ENCODE measurements around the gene RAP1GDS1. TPM values are rescaled to one million over a fixed set of nuclear protein-coding genes. Genes with fewer than 3 reads are reported as not detected.

The RAP1GDS1 gene
- total and polyA plus RNA-seq, 10 donors: 13.5 to 55.1 (median 46.4) TPM

GRCh38 chr4:98369322-98369721, 108.1 kb downstream of the RAP1GDS1 start:
- Histone ChIP-seq H3K36me3 (peaks cover 0 to 81% (median 18%) of the 10 kb centered on the region in 6 donors), H3K27ac (no peak overlapping the region), H3K4me3 (no peak overlapping the region), H3K9me3 (peaks cover 0 to 50% (median 43%) of the 10 kb centered on the region in 8 donors), H3K4me1 (no peaks in the 10 kb centered on the region), H3K27me3 (replicated peaks in 1 of 7) (no peaks in the 10 kb centered on the region)
- 96 to 100% (median 99%) methylated on average over 3 of the region's 3 CpGs for WGBS, 5 donors
- no peak for DNase-seq
- no peak for TF ChIP-seq POLR2AphosphoS5 (IDR thresholded peaks at IDR 0.05)
- intact Hi-C loops (cut with DNase I; ENCODE audit: low total_unique reads): no loop called here

GRCh38 chr4:98374643-98375042, 113.5 kb downstream of the RAP1GDS1 start:
- Histone ChIP-seq H3K27me3 (replicated peaks in 1 of 7) (no peaks in the 10 kb centered on the region), H3K36me3 (peaks cover 0 to 37% (median 2%) of the 10 kb centered on the region in 6 donors), H3K27ac (no peak overlapping the region), H3K9me3 (peaks cover 0 to under 1% (median 0%) of the 10 kb centered on the region in 8 donors), H3K4me3 (no peak overlapping the region), H3K4me1 (no peaks in the 10 kb centered on the region)
- intact Hi-C loops (cut with DNase I; ENCODE audit: low total_unique reads): no loop called here
- no peak for DNase-seq
- 93 to 99% (median 96%) methylated on average over 5 of the region's 5 CpGs for WGBS, 5 donors
- no peak for TF ChIP-seq POLR2A (IDR thresholded peaks at IDR 0.05)
- TF ChIP-seq, protein P1, sequence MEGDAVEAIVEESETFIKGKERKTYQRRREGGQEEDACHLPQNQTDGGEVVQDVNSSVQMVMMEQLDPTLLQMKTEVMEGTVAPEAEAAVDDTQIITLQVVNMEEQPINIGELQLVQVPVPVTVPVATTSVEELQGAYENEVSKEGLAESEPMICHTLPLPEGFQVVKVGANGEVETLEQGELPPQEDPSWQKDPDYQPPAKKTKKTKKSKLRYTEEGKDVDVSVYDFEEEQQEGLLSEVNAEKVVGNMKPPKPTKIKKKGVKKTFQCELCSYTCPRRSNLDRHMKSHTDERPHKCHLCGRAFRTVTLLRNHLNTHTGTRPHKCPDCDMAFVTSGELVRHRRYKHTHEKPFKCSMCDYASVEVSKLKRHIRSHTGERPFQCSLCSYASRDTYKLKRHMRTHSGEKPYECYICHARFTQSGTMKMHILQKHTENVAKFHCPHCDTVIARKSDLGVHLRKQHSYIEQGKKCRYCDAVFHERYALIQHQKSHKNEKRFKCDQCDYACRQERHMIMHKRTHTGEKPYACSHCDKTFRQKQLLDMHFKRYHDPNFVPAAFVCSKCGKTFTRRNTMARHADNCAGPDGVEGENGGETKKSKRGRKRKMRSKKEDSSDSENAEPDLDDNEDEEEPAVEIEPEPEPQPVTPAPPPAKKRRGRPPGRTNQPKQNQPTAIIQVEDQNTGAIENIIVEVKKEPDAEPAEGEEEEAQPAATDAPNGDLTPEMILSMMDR (IDR thresholded peaks at IDR 0.05 in 8 of 11, conservative IDR thresholded peaks at IDR 0.05 in 3 of 11): no peak
- TF ChIP-seq POLR2AphosphoS5 (IDR thresholded peaks at IDR 0.05): no peak

DNA sequence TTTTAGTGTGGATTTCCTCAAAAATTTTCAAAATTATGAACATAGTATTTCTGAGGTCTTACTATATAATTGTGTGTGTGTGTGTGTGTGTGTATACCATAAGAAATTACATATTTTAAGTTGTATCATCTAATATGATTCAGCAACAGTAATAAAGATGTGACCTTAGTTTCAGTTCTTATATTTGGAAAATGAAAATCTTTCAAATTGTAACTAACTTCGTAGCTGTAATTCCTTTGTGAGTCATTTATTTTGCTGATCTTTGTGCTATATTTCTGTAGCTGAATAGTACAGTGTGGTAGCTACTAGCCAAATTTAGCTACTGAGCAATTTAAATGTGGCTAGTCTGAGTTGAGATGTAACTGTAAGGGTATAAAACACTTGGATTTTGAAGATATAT, 116.4 kb downstream of the RAP1GDS1 start:
- Histone ChIP-seq H3K4me1 (no peaks in the 10 kb centered on the region), H3K4me3 (no peak overlapping the region), H3K27me3 (replicated peaks in 1 of 7) (no peaks in the 10 kb centered on the region), H3K9me3 (no peaks in the 10 kb centered on the region), H3K27ac (no peak overlapping the region), H3K36me3 (peaks cover 0 to 13% (median 0%) of the 10 kb centered on the region in 6 donors)
- 40 to 64% (median 48%) methylated on average over 1 of the region's 1 CpG for WGBS, 5 donors
- intact Hi-C loops (cut with DNase I; ENCODE audit: low total_unique reads): no loop called here
- TF ChIP-seq POLR2AphosphoS5 (IDR thresholded peaks at IDR 0.05) (no peak), POLR2A (IDR thresholded peaks at IDR 0.05) (no peak)
- TF ChIP-seq, protein P1 (IDR thresholded peaks at IDR 0.05 in 8 of 11, conservative IDR thresholded peaks at IDR 0.05 in 3 of 11): no peak
- no peak for DNase-seq

DNA sequence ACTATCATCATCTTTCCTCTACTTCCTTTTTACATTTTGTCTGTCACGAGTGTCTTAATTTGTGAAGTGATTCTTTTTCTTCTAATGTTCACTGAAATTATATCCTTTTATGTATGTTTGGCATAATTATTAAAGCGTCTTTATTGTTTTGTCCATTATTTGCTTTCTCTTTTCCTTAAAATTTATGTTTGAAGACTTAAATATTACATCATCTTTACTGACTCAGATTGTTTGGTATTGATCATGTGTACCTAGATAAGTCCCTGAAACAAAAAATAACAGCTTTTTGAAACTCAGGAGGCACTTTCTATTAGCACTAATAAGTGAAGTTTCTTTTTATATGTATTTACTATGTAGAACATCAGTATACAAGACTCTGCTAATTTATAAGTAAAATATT, 120.1 kb downstream of the RAP1GDS1 start:
- WGBS, 5 donors: 78 to 95% (median 84%) methylated on average over 2 of the region's 2 CpGs
- no peak for DNase-seq
- no peak for TF ChIP-seq POLR2AphosphoS5 (IDR thresholded peaks at IDR 0.05)
- TF ChIP-seq, protein P1 (IDR thresholded peaks at IDR 0.05 in 8 of 11, conservative IDR thresholded peaks at IDR 0.05 in 3 of 11): no peak
- TF ChIP-seq POLR2A (IDR thresholded peaks at IDR 0.05): no peak

More for the DNA sequence above, 120.1 kb downstream of the RAP1GDS1 start:
- no peaks in the 10 kb centered on the region for H3K9me3 ChIP-seq
- peaks cover 0 to 5% (median 0%) of the 10 kb centered on the region in 6 donors for H3K4me1 ChIP-seq
- no peaks in the 10 kb centered on the region for H3K27me3 ChIP-seq (replicated peaks in 1 of 7)
- no peak overlapping the region for H3K27ac ChIP-seq
- intact Hi-C loops (cut with DNase I; ENCODE audit: low total_unique reads): no loop called here
- no peak overlapping the region for H3K4me3 ChIP-seq
- H3K36me3 ChIP-seq: no peaks in the 10 kb centered on the region
